ENCODE results near the gene GPBP1L1. TPM values are rescaled to one million over a fixed set of nuclear protein-coding genes. Genes with fewer than 3 reads are reported as not detected.

The GPBP1L1 gene
- total and polyA plus RNA-seq, 2 of the 13 experiments (the other 11 are each of a cell fraction or from before 2014, with no cell fraction given), result 45.9 to 86.1 TPM

GRCh38 chr1:45583666-45584350, 102.5 kb downstream of the GPBP1L1 start, which contains the start of gene NASP (continued):
- TF ChIP-seq NCOA1 (CRISPR knock-in tag; IDR thresholded peaks at IDR 0.05), result no peak
- TF ChIP-seq ZNF546 (CRISPR knock-in tag; conservative IDR thresholded peaks at IDR 0.05), result no peak
- TF ChIP-seq IRX3 (CRISPR knock-in tag; IDR thresholded peaks at IDR 0.05; ENCODE audit: borderline replicate concordance, low read depth), result no peak
- TF ChIP-seq EED (CRISPR knock-in tag; IDR thresholded peaks at IDR 0.05), result no peak
- peak; percentile 65 for TF ChIP-seq ZNF574 (CRISPR knock-in tag; IDR thresholded peaks at IDR 0.05)
- TF ChIP-seq ZNF24 (IDR thresholded peaks at IDR 0.05), result peak; percentile 50; the same call in 1 of the 2 replicates
- no peak for TF ChIP-seq FOXO1 (CRISPR knock-in tag; IDR thresholded peaks at IDR 0.05)
- TF ChIP-seq KAT7 (CRISPR knock-in tag; IDR thresholded peaks at IDR 0.05; ENCODE audit: borderline replicate concordance), result no peak
- TF ChIP-seq GPN1 (CRISPR knock-in tag; IDR thresholded peaks at IDR 0.05; ENCODE audit: borderline replicate concordance), result no peak
- peak; percentile 46; the same call in 1 of the 2 replicates for TF ChIP-seq THAP8 (CRISPR knock-in tag; IDR thresholded peaks at IDR 0.05; ENCODE audit: borderline replicate concordance)
- TF ChIP-seq ZNF557 (CRISPR knock-in tag; IDR thresholded peaks at IDR 0.05), result no peak
- TF ChIP-seq NFYB (CRISPR knock-in tag; IDR thresholded peaks at IDR 0.05), result no peak
- no peak for TF ChIP-seq DNMT3B (CRISPR knock-in tag; conservative IDR thresholded peaks at IDR 0.05)
- no peak for TF ChIP-seq NFE2 (CRISPR knock-in tag; IDR thresholded peaks at IDR 0.05)
- TF ChIP-seq ZNF724P (CRISPR knock-in tag; IDR thresholded peaks at IDR 0.05; ENCODE audit: borderline replicate concordance), result no peak; the same call in 1 of the 2 replicates
- TF ChIP-seq ZFP82 (CRISPR knock-in tag; IDR thresholded peaks at IDR 0.05; ENCODE audit: borderline replicate concordance), result no peak; the same call in 1 of the 2 replicates
- TF ChIP-seq RNF219 (CRISPR knock-in tag; IDR thresholded peaks at IDR 0.05), result no peak
- TF ChIP-seq, protein P1, sequence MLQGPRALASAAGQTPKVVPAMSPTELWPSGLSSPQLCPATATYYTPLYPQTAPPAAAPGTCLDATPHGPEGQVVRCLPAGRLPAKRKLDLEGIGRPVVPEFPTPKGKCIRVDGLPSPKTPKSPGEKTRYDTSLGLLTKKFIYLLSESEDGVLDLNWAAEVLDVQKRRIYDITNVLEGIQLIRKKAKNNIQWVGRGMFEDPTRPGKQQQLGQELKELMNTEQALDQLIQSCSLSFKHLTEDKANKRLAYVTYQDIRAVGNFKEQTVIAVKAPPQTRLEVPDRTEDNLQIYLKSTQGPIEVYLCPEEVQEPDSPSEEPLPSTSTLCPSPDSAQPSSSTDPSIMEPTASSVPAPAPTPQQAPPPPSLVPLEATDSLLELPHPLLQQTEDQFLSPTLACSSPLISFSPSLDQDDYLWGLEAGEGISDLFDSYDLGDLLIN (CRISPR knock-in tag; IDR thresholded peaks at IDR 0.05; ENCODE audit: borderline replicate concordance), result 0 out of 2 replicates have a peak, but pooled peaks have one; percentile 28
- 0 out of 2 replicates have a peak, but pooled peaks have one; percentile 37 for TF ChIP-seq ZNF737 (CRISPR knock-in tag; IDR thresholded peaks at IDR 0.05; ENCODE audit: borderline replicate concordance)
- TF ChIP-seq KLF16 (CRISPR knock-in tag; IDR thresholded peaks at IDR 0.05), result peak in 1 of 2 experiments; percentile 24; a peak in 1 of 4 replicates
- peak; percentile 29 to 82; a peak in 3 of 4 replicates for TF ChIP-seq HMGXB4 (CRISPR knock-in tag; IDR thresholded peaks at IDR 0.05; ENCODE audit: borderline replicate concordance in 1 of 2, low read depth in 1 of 2)
